SU-DHL-6 (cell line): ENCODE results near the gene PDSS1.
"Not testable (repeated sequence)": the region's sequence is repeated elsewhere in the genome, so short reads cannot be mapped to it uniquely, and the experiment has no call there.

ENCODE experiments used
- H2AFZ ChIP-seq: fragments of 200-600 bp; sonication (generic); 2 replicates; pipeline ENCODE4 v1.6.1; 2014; ENCODE audit warnings: low read depth, mild to moderate bottlenecking, moderate library complexity, mixed read lengths, antibody characterized with exemption, low read length; ENCODE audit not compliant: severe bottlenecking
- H3F3A ChIP-seq: fragments of 200-600 bp; shearing (Covaris generic); 2 replicates; pipeline ENCODE4 v1.6.0; 2016; ENCODE audit warnings: antibody characterized with exemption, mild to moderate bottlenecking; ENCODE audit not compliant: insufficient read depth
- H3K27ac ChIP-seq: fragments of 200-600 bp; sonication (generic); 2 replicates; pipeline ENCODE4 v1.5.1; 2016; ENCODE audit warnings: low read depth, mild to moderate bottlenecking, low read length, moderate library complexity, mixed read lengths
- H3K27me3 ChIP-seq: fragments of 200-600 bp; sonication (generic), shearing (Covaris generic); 2 replicates; pipeline ENCODE4 v1.6.0; 2014; ENCODE audit warnings: mild to moderate bottlenecking, low read length
- H3K36me3 ChIP-seq: fragments of 200-600 bp; sonication (generic); 2 replicates; pipeline ENCODE4 v1.6.1; 2014; ENCODE audit warnings: mild to moderate bottlenecking, low read length, mixed read lengths
- H3K4me2 ChIP-seq: fragments of 300-600, 200-600 bp; shearing (Covaris generic), sonication (generic); 2 replicates; pipeline ENCODE4 v1.6.0; 2014; ENCODE audit warnings: low read length, low read depth, mild to moderate bottlenecking; ENCODE audit not compliant: poor library complexity, severe bottlenecking
- H3K4me3 ChIP-seq: fragments of 200-600 bp; sonication (generic); 2 replicates; pipeline ENCODE4 v1.5.1; 2014; ENCODE audit warnings: antibody characterized with exemption, low read length, mild to moderate bottlenecking, mixed read lengths; ENCODE audit not compliant: insufficient read depth, poor library complexity, severe bottlenecking
- H3K79me2 ChIP-seq: fragments of 200-600 bp; sonication (generic); 2 replicates; pipeline ENCODE4 v1.6.1; 2014; ENCODE audit warnings: mild to moderate bottlenecking, low read length, moderate library complexity; ENCODE audit not compliant: insufficient read depth
- H3K9ac ChIP-seq: fragments of 200-600 bp; sonication (generic); 2 replicates; pipeline ENCODE4 v1.7.0; 2014; ENCODE audit warnings: mild to moderate bottlenecking, low read length
- H3K9me2 ChIP-seq: fragments of 200-600 bp; sonication (generic); replicated peaks from 2 replicates; pipeline ENCODE4 v1.6.1; 2014; ENCODE audit warnings: low read length; ENCODE audit not compliant: insufficient read depth
- H3K9me3 ChIP-seq: fragments of 200-600 bp; sonication (generic); 2 replicates; pipeline ENCODE4 v1.6.1; 2014; ENCODE audit warnings: low read length, mixed read lengths; ENCODE audit not compliant: insufficient read depth
- H4K20me1 ChIP-seq: fragments of 200-600 bp; sonication (generic); 2 replicates; pipeline ENCODE4 v1.6.1; 2014; ENCODE audit warnings: low read depth, mild to moderate bottlenecking, antibody characterized with exemption, low read length, moderate library complexity, mixed read lengths
- EZH2phosphoT487 ChIP-seq: fragments of 200-600 bp; sonication (generic), shearing (Covaris generic); conservative IDR thresholded peaks from 2 replicates; pipeline ENCODE4 v1.6.1; 2018; ENCODE audit warnings: mild to moderate bottlenecking, antibody characterized with exemption, low read length, moderate library complexity, mixed read lengths
- TF ChIP-seq, protein P1 (sequence below): fragments of 200-600 bp; sonication (generic); IDR thresholded peaks from one replicate; pipeline ENCODE4 v1.5.1; 2017; ENCODE audit warnings: antibody characterized with exemption, mild to moderate bottlenecking, low read length, moderate library complexity; ENCODE audit not compliant: insufficient read depth, poor library complexity, severe bottlenecking

PDSS1 gene, protein sequence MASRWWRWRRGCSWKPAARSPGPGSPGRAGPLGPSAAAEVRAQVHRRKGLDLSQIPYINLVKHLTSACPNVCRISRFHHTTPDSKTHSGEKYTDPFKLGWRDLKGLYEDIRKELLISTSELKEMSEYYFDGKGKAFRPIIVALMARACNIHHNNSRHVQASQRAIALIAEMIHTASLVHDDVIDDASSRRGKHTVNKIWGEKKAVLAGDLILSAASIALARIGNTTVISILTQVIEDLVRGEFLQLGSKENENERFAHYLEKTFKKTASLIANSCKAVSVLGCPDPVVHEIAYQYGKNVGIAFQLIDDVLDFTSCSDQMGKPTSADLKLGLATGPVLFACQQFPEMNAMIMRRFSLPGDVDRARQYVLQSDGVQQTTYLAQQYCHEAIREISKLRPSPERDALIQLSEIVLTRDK

DNA sequence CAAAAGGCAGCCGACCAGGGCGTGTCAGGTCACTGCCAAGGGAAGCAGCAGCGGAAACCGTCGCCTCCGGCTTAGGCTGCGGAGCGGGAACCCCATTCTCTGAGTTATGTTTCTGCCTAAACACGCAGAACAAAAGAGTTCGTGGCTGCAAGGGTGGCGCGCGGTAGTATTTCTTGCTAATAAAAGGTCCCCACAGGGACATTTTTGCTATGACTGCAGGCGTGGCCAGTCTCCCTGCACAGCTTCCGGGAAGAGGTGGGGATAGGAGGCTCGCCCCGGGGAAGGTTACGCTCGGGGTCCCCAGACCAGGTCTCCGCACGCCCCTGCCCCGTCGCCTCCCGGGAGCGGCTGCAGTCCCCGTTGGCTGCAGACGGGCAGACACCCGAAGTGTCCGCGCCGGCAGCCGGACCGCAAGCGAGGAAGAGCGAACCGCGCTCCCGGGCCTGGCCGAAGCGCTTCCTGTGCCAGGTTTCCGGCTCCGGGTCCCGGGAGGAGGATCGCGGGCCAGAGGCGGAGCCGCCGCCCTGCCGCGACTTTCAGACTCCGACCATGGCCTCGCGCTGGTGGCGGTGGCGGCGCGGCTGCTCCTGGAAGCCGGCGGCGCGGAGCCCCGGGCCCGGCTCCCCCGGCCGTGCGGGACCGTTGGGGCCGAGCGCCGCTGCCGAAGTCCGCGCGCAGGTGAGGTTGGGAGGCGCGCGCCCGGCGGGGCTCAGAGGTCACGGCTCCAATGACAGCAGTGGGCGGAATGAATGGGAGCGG is at the start of gene PDSS1:
PDSS1 (plus strand) TSS at position 539 of the 759 bp plus-strand sequence; CDS start at position 550, 11 bp downstream.
- Histone ChIP-seq H3K4me2 (peak within 1 kb of the TSS; percentile 99), H2AFZ (peak within 1 kb of the TSS; percentile 80), H3K27ac (peak within 1 kb of the TSS; percentile 75), H3K27me3 (no peaks in the 10 kb centered on the region), H3K9me3 (no peaks in the 10 kb centered on the region), H3K9ac (peak within 1 kb of the TSS; percentile 97), H4K20me1 (no peaks in the 10 kb centered on the region; the same call in 1 of the 2 replicates), H3K9me2 (no peaks in the 10 kb centered on the region), H3K4me3 (peak within 1 kb of the TSS; percentile 93), H3F3A (0 out of 2 replicates have a peak, but pooled peaks cover 5% of the 10 kb centered on the region), H3K36me3 (0 out of 2 replicates have a peak, but pooled peaks cover 1% of the 10 kb centered on the region), H3K79me2 (peaks cover 48% of the 10 kb centered on the region)
- no peak for TF ChIP-seq EZH2phosphoT487
- TF ChIP-seq, protein P1, sequence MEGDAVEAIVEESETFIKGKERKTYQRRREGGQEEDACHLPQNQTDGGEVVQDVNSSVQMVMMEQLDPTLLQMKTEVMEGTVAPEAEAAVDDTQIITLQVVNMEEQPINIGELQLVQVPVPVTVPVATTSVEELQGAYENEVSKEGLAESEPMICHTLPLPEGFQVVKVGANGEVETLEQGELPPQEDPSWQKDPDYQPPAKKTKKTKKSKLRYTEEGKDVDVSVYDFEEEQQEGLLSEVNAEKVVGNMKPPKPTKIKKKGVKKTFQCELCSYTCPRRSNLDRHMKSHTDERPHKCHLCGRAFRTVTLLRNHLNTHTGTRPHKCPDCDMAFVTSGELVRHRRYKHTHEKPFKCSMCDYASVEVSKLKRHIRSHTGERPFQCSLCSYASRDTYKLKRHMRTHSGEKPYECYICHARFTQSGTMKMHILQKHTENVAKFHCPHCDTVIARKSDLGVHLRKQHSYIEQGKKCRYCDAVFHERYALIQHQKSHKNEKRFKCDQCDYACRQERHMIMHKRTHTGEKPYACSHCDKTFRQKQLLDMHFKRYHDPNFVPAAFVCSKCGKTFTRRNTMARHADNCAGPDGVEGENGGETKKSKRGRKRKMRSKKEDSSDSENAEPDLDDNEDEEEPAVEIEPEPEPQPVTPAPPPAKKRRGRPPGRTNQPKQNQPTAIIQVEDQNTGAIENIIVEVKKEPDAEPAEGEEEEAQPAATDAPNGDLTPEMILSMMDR = no peak

DNA sequence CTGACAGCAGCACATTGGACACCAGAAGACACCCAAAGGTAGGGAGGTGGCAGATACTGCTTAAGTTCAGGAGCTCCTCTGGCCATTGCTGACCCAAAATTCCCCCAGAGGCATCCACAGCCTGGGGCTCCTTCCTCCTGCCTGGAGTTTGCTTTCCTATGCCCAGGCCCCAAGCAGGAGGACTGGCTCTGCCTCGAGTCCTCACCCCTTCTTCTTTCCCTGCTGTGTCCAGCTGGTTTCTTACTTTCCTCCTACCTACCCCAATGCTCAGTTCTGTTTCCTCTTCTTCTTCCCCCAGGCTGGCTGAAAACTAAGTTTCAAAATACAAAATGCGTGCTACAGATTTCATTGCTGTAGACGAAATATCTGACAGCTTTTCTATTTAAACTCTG is 49.3 kb upstream of the PDSS1 start:
- not testable (repeated sequence) for H2AFZ ChIP-seq, H3K4me2 ChIP-seq, H3K27me3 ChIP-seq, H3K9ac ChIP-seq, H3K27ac ChIP-seq, H3K9me3 ChIP-seq, H3K79me2 ChIP-seq, H3K9me2 ChIP-seq, H3K4me3 ChIP-seq, H3F3A ChIP-seq, H3K36me3 ChIP-seq, H4K20me1 ChIP-seq

DNA sequence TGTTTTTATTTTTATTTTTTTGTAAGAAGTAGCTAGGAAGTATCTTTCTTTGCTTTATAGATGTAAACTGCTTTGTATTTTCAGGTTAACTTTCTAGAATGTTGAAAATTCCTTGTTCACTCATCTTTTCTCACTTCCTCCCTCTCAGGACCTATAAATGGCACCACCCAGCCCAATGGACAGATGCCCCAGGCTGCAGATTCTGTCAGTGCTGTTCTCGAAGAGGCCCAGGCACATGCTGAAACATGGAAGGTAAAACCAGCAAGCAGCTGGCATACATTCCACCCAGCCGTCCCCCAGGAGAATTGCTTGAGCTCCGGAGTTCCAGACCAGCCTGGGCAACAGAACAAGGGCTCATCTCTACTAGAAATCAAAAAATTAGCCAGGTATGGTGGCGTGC is 47.1 kb upstream of the PDSS1 start:
- TF ChIP-seq, protein P1 = no peak
- no peak for TF ChIP-seq EZH2phosphoT487
- H3K27me3 ChIP-seq = no peaks in the 10 kb centered on the region
- no peak overlapping the region for H3K4me2 ChIP-seq
- H3K36me3 ChIP-seq = no peaks in the 10 kb centered on the region
- no peaks in the 10 kb centered on the region for H4K20me1 ChIP-seq
- H3K9me2 ChIP-seq = no peaks in the 10 kb centered on the region
- H2AFZ ChIP-seq = no peak overlapping the region
- H3K79me2 ChIP-seq = no peaks in the 10 kb centered on the region
- H3K9me3 ChIP-seq = no peaks in the 10 kb centered on the region
- no peak overlapping the region for H3K27ac ChIP-seq
- no peaks in the 10 kb centered on the region for H3F3A ChIP-seq
- no peak overlapping the region for H3K4me3 ChIP-seq
- H3K9ac ChIP-seq = no peak overlapping the region

DNA sequence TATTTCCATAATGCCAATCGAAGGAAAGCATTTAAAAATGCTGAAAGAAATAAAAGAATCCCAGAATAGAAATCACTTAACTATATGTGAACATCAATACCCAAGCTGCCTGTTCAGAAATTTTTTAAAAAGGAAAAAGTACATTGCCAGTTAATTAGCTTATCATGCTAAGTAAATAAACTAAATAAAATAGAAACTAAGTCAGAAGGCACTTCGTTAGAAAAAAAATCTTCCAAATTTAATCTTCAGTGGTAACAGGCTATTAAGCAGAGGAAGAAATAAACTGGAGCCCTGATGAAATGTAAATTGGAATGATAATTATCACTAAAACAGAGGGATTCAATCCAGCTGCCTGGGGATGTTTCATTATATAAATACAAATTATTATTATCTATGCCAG is 46.0 kb upstream of the PDSS1 start:
- H4K20me1 ChIP-seq, H3K79me2 ChIP-seq, H3K9me3 ChIP-seq, H3K27me3 ChIP-seq, H3K4me3 ChIP-seq, H3F3A ChIP-seq, H3K36me3 ChIP-seq, H3K4me2 ChIP-seq, H3K9ac ChIP-seq, H2AFZ ChIP-seq, H3K9me2 ChIP-seq, H3K27ac ChIP-seq: not testable (repeated sequence)
